HepG2 (cell line): Measurements from ENCODE around the gene PAPSS2. TPM values are rescaled to one million over a fixed set of nuclear protein-coding genes. Genes with fewer than 3 reads are reported as not detected.
"Not testable (repeated sequence)": the region's sequence is repeated elsewhere in the genome, so short reads cannot be mapped to it uniquely, and the experiment has no call there.

ENCODE experiments used
- ATAC-seq: fragments of 200-7000 bp; cut with Tn5 transposase; 3 replicates; pipeline ENCODE4 v1.9.1; 2020; ENCODE audit warnings: mild to moderate bottlenecking, moderate library complexity
- BruUV-seq: library from RNA; stranded (reverse); fragments of 400-500 nt; replicated peaks from 2 replicates; lab custom pipeline; 2021; lab: Mats Ljungman, UMichigan
- CTCF ChIA-PET: fragments of 300-600 bp; formaldehyde crosslinking; extraction: SDS; loops from one replicate; lab custom pipeline; 2021; ENCODE audit warnings: low total read pairs, inconsistent platforms, low intra/inter-chr PET ratio; lab: Yijun Ruan, JAX
- POLR2A ChIA-PET: fragments of 350-600 bp; sonication (Branson Sonifier 250); formaldehyde crosslinking; loops from one replicate; lab custom pipeline; 2020; ENCODE audit warnings: antibody characterized with exemption, inconsistent platforms; lab: Yijun Ruan, JAX
- DNase-seq: peaks from one replicate; pipeline ENCODE4 v3.0.0-alpha.2; 2015; ENCODE audit warnings: low spot score
- FAIRE-seq: peaks from 3 replicates; lab custom pipeline; 2011; peaks lifted over from hg19 to GRCh38; lab: Jason Lieb, UNC
- H2AFZ ChIP-seq: one replicate; pipeline ENCODE4 v1.6.1; 2011; ENCODE audit warnings: low read length, inconsistent platforms
- H3K27ac ChIP-seq: fragments of 300-600 bp; 3 replicates; pipeline ENCODE4 v1.8.0; 2011; ENCODE audit warnings: mixed run types, mild to moderate bottlenecking, mixed read lengths, low read length, inconsistent platforms; ENCODE audit not compliant: insufficient read depth; ENCODE audit errors: extremely low read length
- H3K27me3 ChIP-seq, 2 experiments: fragments of 200-600 bp in 1 of 2; 2 replicates in 1 of 2; 3 replicates in 1 of 2; pipeline versions ENCODE4 v1.6.0 to v1.8.0; 2011; ENCODE audit warnings: low read length in 2 of 2, mild to moderate bottlenecking in 2 of 2, moderate library complexity in 2 of 2, inconsistent platforms in 1 of 2; ENCODE audit not compliant: insufficient read depth in 2 of 2, control insufficient read depth in 1 of 2
- H3K36me3 ChIP-seq, 2 experiments: fragments of 200-600 bp in 1 of 2; replicated peaks in 1 of 2; 2 replicates in 1 of 2; 3 replicates in 1 of 2; pipeline versions ENCODE4 v1.5.1 to v1.8.0; 2011; ENCODE audit warnings: low read length in 2 of 2, inconsistent platforms in 1 of 2; ENCODE audit not compliant: insufficient read depth in 2 of 2, control insufficient read depth in 1 of 2
- H3K4me1 ChIP-seq: 2 replicates; pipeline ENCODE4 v1.5.1; 2012; ENCODE audit warnings: low read length, inconsistent platforms; ENCODE audit not compliant: insufficient read depth
- H3K4me2 ChIP-seq: 2 replicates; pipeline ENCODE4 v1.6.0; 2011; ENCODE audit warnings: low read depth, low read length, inconsistent platforms
- H3K4me3 ChIP-seq, 3 experiments: fragments of 200-600 bp in 1 of 3; sonication (generic), shearing (Covaris generic) in 1 of 3; replicated peaks in 1 of 3; 2 replicates each; pipeline ENCODE4 v1.5.1; 2011 to 2016; ENCODE audit warnings: low read length in 3 of 3, inconsistent platforms in 2 of 3, low read depth in 2 of 3, mild to moderate bottlenecking in 2 of 3, control low read depth in 1 of 3, mixed read lengths in 1 of 3; ENCODE audit not compliant: insufficient read depth in 1 of 3
- H3K79me2 ChIP-seq: one replicate; pipeline ENCODE4 v1.6.1; 2011; ENCODE audit warnings: low read length, inconsistent platforms; ENCODE audit not compliant: insufficient read depth
- H3K9ac ChIP-seq: 2 replicates; pipeline ENCODE4 v1.6.0; 2011; ENCODE audit warnings: mild to moderate bottlenecking, low read depth, low read length, inconsistent platforms; ENCODE audit not compliant: insufficient read depth
- H3K9me3 ChIP-seq: 2 replicates; pipeline ENCODE4 v1.5.1; 2012; ENCODE audit warnings: mild to moderate bottlenecking, low read length
- H4K20me1 ChIP-seq: 2 replicates; pipeline ENCODE4 v1.6.0; 2011; ENCODE audit warnings: inconsistent platforms, mild to moderate bottlenecking, low read length, moderate library complexity; ENCODE audit not compliant: insufficient read depth
- MXD1 ChIP-seq: sonication (generic); formaldehyde crosslinking; IDR thresholded peaks from 2 replicates; pipeline ENCODE4 v1.4.0; 2020; ENCODE audit warnings: mild to moderate bottlenecking, missing genetic modification reagents
- TIGD3 ChIP-seq: sonication (generic); formaldehyde crosslinking; IDR thresholded peaks from 2 replicates; pipeline ENCODE4 v1.5.1; 2020; ENCODE audit warnings: mild to moderate bottlenecking, missing genetic modification reagents, borderline replicate concordance
- ZFYVE20 ChIP-seq: sonication (generic); formaldehyde crosslinking; IDR thresholded peaks from 2 replicates; pipeline ENCODE4 v1.8.0; 2023; ENCODE audit warnings: low read depth, mild to moderate bottlenecking, moderate library complexity, missing genetic modification reagents, borderline replicate concordance
- WGBS: methylation state at CpG from one replicate; pipeline ENCODE4 v1.1.6; 2017; ENCODE audit warnings: low lambda C conversion rate; 5-methylcytosine and 5-hydroxymethylcytosine counted together
- in situ Hi-C: cut with HindIII; loops from 2 replicates; pipeline ENCODE4 v1.10.0; 2017; ENCODE audit warnings: low pct_unique_long_range_greater_than_20kb; ENCODE audit not compliant: extremely low pct_ligation_motif_present
- intact Hi-C: fragments of 100-400 bp; cut with micrococcal nuclease; formaldehyde crosslinking; loops from one replicate; pipeline ENCODE4 v1.10.0; 2022; ENCODE audit not compliant: unreplicated experiment
- polyA plus RNA-seq, 8 experiments: library from polyadenylated mRNA; depleted of rRNA in 3 of 8; stranded (reverse) in 7 of 8; unstranded in 1 of 8; fragments of >200 nt; fragmentation: Illumina TruSeq in 4 of 8; extraction: Trizol in 4 of 8; gene quantifications; 2 replicates each; pipeline versions ENCODE4 v1.2.1 to v1.2.3, GENCODE V29; 2011 to 2016; ENCODE audit warnings: low read depth in 4 of 8, missing spikeins in 1 of 8, mixed read lengths in 1 of 8; ENCODE audit not compliant: insufficient read depth in 1 of 8
- total RNA-seq, 5 experiments: library from RNA; depleted of rRNA; stranded (reverse); fragments of >200 nt; fragmentation: Illumina TruSeq; extraction: Trizol; gene quantifications; 2 replicates each; pipeline ENCODE4 v1.2.3, GENCODE V29; 2016; ENCODE audit warnings: low read depth in 1 of 5
- TF ChIP-seq, protein P1 (sequence below): sonication (generic); formaldehyde crosslinking; IDR thresholded peaks from 2 replicates; pipeline ENCODE4 v1.4.0; 2020; ENCODE audit warnings: low read depth, mild to moderate bottlenecking, missing genetic modification reagents

Gene PAPSS2
- total and polyA plus RNA-seq, 2 of the 13 experiments (the other 11 are each of a cell fraction or from before 2014, with no cell fraction given) = 0.11 to 0.12 TPM

DNA sequence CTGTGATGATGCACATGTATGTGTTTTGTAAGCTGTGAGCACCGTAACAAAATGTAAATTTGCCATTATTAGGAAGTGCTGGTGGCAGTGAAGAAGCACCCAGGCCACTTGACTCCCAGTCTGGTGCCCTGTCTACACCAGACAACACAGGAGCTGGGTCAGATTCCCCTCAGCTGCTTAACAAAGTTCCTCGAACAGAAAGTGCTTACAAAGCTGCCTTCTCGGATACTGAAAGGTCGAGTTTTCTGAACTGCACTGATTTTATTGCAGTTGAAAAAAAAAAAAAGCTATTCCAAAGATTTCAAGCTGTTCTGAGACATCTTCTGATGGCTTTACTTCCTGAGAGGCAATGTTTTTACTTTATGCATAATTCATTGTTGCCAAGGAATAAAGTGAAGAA, 87.2 kb downstream of the PAPSS2 start:
- BruUV-seq = no TSS peak
- no peak overlapping the region for H3K27ac ChIP-seq
- ATAC-seq = no peak
- H3K36me3 ChIP-seq = no peaks in the 10 kb centered on the region
- TF ChIP-seq, protein P1, sequence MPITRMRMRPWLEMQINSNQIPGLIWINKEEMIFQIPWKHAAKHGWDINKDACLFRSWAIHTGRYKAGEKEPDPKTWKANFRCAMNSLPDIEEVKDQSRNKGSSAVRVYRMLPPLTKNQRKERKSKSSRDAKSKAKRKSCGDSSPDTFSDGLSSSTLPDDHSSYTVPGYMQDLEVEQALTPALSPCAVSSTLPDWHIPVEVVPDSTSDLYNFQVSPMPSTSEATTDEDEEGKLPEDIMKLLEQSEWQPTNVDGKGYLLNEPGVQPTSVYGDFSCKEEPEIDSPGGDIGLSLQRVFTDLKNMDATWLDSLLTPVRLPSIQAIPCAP = no peak
- TF ChIP-seq MXD1 (CRISPR knock-in tag) (no peak), TIGD3 (no peak), ZFYVE20 (CRISPR knock-in tag) (no peak)
- H3K27me3 ChIP-seq = no peaks in the 10 kb centered on the region; a peak in 1 of 5 replicates
- in situ Hi-C loops (no loop called here), intact Hi-C loops (no loop called here)
- ChIA-PET POLR2A (no interaction called here), CTCF (no interaction called here)
- peaks cover 13% of the 10 kb centered on the region for H3K4me1 ChIP-seq
- no peak for DNase-seq
- H3K79me2 ChIP-seq = no peaks in the 10 kb centered on the region
- no peak overlapping the region for H2AFZ ChIP-seq
- no peak for FAIRE-seq
- H4K20me1 ChIP-seq = no peaks in the 10 kb centered on the region
- H3K9ac ChIP-seq = no peak overlapping the region
- WGBS = 43% methylated on average over 4 of the region's 4 CpGs
- no peak overlapping the region for H3K4me3 ChIP-seq
- H3K4me2 ChIP-seq = no peak overlapping the region
- H3K9me3 ChIP-seq = no peaks in the 10 kb centered on the region

GRCh38 chr10:87748244-87748643, 88.6 kb downstream of the PAPSS2 start:
- in situ Hi-C loops = not testable (repeated sequence)

More at GRCh38 chr10:87748244-87748643, 88.6 kb downstream of the PAPSS2 start:
- ATAC-seq, H3K4me3 ChIP-seq, H3K27me3 ChIP-seq, H3K27ac ChIP-seq, H3K79me2 ChIP-seq, intact Hi-C loops, FAIRE-seq, H3K9ac ChIP-seq, BruUV-seq, H2AFZ ChIP-seq, H3K4me2 ChIP-seq, DNase-seq, H3K4me1 ChIP-seq, CTCF ChIA-PET, H3K36me3 ChIP-seq, H3K9me3 ChIP-seq, H4K20me1 ChIP-seq: not testable (repeated sequence)
- POLR2A ChIA-PET = interaction anchor here (1.2 kb wide), 1 partner anchor 11 kb away, joined by 4 read pairs; no protein-coding TSS in a partner anchor
- WGBS = 74% methylated on average over 4 of the region's 4 CpGs
